Hippocampal formation (tissue), 2 donors: ENCODE measurements around the gene TPM2.

Source experiments
- DNase-seq, 2 donors: peaks; one replicate each; lab custom pipeline; 2025; lab: John Stamatoyannopoulos, UW

Gene TPM2

DNA sequence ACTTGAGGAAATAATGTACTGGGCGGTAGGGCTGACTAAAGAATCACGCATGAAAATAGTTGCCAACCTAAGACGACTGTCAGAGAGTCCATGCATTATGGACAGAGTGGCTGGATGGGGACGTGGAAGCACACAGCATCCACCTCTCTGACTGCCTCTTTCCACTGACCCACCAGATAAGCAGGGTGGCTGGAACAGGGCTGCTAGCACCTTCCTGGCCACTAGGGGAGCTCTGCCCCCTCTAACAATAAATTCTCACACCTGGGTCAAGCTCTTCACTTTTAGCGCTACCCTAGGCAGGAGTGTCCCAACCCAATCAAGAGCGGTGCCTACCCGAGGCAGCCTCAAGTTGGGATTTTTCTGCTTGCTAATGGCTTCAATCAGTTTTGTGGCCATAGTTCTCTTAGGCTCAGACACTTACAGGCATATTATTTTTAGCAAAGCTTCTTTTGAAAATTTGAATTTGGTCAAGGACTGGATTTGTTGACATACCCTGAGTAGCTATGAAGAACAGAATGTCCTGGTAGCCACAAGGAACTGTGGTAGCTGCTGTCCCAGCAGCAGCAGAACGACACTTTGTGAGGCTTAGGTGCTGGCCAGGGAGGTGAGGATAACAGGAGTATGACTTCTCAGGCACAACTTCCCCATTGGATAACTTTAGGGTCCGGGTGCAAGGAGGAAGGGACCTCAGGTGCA is 6.9 kb upstream of the TPM2 start:
- no peak for DNase-seq

GRCh38 chr9:35695943-35696401 is 6.2 kb upstream of the TPM2 start:
- DNase-seq: no peak

DNA sequence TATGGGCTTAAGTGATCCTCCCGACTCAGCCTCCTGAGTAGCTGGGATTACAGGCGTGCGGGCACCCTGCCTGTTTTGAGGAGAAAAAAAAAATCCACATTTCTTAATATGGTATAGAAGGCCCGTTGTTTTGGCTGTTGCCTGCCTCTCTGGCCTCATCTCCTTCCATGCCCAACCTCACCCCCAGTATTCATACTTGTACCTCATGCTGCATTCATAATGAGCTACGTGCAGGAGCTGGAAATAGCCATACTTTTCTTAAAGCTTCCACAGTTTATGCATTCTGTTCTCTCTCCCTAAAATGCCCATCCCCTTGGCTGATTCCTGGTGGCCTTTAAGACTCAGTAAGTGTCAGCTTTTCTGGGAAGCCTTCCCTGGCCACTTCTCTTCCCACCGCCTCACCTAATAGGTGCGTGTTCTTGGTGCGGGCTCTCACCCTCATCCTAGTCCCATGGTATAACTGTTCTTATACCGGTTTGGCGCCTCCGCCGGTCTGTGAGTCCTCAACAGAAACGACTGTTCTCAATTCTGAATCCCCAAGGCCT is 2.1 kb upstream of the TPM2 start:
- DNase-seq: no peak

GRCh38 chr9:35691334-35691650 is 1.6 kb upstream of the TPM2 start:
- DNase-seq: no peak

- DNase-seq: peak; percentile 17 to 35
These were observed 1.0 kb upstream of the TPM2 start for GRCh38 chr9:35690614-35691333.

- DNase-seq: no peak
These were observed 529 bp upstream of the TPM2 start for GRCh38 chr9:35690294-35690613.

DNA sequence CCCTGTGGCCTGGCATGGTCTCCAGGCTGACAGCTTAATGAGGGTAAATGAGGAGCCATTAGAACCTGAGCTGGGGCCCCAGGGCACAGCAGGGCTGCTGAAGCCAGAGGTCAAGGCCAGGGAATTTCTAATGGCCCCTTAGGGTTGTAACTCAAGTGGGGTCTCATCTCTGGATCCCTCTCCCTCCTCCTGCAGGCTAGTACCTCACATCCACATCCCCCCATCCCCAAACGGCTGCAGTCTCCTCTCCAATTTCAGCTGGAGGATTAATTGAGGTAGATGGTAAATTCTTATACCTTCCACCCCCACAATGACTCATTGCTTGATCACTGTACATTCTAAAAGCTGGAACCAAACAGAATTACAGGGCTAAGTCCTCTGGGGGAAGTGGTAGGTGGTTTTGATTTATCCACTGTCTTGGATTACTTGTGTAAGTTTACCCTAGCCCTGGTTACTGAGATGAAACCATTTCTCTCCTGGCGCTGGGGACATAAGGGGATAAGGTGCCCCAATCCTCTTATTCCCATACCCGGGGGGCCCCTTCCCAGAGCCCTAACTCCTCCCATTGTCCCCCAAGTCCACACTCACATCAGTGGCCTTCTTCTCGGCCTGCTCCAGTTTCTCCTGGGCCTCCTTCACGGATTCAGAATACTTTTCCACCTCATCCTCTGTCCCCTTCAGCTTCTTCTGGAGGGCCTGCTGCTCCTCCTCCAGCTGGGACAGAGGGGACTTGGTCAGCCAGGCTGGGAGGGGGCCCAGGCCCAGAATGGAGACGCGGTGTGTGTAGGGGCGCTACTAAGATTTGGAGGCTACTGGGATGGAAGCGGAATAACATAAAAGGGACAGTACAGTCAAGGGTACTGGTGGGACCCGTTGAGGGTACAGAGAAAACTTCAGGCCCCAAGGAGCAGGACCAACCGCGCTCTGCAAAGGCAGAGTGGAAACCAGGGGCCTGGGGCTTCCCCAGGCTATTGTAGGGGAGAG is 875 bp downstream of the TPM2 start:
- DNase-seq: no peak

- DNase-seq: no peak
These were observed 1.7 kb downstream of the TPM2 start for GRCh38 chr9:35687972-35688557.

DNA sequence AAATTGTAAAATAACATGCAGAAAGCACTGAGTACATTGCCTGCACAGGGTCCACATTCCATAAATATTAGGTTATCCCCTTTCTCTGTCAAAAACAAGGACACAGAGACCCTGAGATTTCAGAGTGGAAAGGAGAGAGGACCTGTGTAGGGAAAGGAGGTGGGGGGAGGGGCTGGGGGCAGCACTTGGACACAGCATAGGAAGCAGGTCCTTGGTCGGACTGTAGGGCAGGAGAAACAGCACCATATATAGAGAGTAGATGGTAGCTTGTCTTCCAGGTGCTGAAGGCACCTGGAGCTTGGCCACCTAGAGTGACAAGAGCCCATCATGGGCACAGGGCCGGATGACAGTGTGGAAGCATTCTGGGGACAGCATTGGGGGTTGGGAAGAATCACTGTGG is 2.4 kb downstream of the TPM2 start:
- no peak for DNase-seq

DNA sequence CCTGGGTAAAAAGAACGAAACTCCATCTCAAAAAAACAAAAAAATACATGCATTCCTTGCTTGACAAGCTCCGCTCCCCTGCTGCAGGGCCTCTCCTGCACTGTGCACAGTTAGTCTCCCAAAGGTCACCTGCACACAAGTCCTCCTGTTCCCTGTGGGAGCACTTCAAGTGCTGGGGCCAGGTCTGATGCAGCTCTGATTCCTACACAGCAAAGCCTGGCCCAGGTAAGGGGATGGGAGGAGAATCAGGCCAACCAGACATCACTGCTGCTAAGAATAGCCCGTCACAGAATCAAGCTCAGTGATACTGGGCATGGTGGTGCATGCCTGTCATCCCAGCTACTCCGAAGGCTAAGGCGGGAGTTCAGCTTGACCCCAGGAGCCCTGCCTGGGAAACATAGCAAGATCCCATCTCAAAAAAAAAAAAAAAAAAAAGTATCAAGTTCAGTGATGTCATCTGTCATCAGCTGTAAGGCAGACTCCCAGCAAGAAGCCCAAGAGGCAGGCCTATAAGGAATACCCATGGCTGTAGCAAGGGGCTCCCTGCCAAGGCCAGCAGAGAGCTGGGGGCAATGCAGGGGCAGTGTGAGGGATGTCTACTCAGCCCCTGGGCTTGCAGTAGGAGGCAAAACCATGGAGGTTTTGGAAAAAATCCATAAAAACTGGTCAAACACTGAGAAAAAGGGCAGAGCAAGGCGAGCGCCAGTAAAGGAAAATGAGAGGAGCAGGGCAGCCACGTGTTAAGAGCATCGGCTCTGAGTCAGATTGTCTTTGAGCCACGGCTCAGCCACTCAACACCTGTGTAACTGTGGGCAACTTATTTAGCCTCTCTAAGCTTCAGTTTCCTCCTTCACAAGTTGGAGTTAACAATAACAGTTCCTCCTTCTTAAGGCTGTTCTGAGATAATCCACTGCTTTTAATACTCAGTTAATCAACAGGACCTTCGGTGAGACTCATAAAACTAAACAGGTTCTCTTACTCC is 3.2 kb downstream of the TPM2 start:
- DNase-seq: no peak

GRCh38 chr9:35685506-35685905 is 4.2 kb downstream of the TPM2 start:
- no peak for DNase-seq

- no peak for DNase-seq
These were observed 4.8 kb downstream of the TPM2 start for GRCh38 chr9:35684921-35685320.

GRCh38 chr9:35683323-35683722 is 6.4 kb downstream of the TPM2 start:
- no peak for DNase-seq

DNA sequence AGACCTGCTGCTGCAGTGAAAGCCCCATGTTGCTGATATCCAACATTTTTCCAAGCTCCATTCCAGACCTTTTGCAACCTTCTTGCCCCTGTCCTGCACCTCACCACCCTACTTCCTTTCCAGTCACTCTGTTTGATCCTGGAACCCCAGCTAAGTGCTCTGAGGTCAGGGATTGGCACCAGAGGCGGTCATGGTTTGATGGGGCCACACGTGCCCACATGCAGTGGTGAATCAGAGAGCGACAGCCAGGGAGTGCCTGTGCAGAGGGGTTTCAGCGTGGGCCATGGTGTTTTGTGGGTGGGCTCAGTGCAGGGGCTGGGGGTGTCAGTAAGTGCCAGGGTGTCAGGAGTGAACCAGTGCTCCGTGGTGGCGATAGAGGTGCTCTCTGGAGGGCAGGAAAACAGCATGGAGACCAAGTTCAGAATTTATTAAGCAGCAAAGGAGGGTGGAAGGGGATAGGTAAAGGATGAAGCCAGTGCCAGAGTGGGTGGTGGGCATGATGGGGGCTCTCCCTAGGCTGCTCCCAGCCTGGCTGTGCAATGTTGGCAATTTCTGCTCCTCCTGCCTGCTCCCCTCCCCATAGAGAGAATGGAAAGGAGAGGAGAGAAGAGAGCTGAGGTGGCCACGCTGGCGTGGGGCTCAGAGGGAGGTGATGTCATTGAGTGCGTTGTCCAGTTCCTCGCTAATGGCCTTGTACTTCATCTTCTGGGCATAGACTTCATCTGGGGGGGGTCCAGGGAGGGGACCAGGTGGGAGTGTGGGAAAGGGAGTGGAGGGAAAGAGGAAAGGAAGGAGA is 7.0 kb downstream of the TPM2 start:
- DNase-seq: no peak

- no peak for DNase-seq
These were observed 7.7 kb downstream of the TPM2 start for GRCh38 chr9:35682051-35682450.

DNA sequence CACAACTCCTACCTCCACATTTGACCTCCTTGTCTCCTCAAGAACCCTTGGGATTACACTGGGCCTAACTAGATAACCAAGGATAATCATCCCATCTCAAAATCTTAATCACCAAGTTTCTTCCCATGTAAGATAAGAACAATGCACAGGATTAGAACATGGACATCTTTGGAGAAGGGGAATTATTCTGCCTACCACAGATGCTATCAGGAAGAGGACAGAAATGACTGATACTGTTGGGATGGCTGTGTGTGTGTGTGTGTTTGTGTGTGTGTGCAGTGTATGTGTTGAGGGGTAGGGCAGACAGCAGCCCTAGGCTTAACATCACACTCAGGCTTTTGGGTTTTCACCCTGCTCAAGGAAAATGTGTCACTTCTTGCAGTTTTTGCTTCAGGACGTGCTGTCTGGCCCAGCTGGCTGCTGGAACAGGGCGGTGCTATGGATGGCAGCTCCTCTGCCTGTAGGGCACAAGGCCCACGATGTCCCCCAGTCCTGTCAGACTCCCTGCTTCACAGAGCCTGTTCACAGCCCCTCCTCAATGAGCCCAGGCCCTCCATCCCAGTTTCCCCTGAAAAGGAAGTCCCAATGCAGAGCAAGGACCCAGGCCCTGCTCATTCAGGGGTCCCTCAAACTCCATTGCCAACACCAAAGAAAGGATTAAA is 8.3 kb downstream of the TPM2 start:
- no peak for DNase-seq

DNA sequence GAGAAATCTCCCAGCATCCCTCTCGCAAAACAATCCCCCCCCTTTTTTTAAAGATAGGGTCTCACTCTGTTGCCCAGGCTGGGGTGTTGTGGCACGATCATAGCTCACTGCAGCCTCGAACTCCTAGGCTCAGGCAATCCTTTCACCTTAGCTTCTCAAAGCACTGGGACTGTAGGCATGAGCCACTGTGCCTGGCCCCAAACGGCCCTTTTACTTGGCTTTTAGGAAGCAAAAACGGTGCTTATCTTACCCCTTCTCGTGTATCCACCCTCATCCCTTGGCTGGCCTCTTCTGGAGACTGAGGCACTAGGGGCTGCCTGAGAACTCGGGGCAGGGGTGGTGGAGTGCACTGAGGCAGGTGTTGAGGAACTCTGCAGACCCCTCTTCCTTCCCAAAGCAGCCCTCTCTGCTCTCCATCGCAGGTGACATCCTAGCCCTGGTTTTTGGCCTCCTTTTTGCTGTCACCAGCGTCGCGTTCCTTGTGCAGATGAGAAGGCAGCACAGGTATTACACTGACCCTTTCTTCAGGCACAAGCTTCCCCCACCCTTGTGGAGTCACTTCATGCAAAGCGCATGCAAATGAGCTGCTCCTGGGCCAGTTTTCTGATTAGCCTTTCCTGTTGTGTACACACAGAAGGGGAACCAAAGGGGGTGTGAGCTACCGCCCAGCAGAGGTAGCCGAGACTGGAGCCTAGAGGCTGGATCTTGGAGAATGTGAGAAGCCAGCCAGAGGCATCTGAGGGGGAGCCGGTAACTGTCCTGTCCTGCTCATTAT is 9.2 kb downstream of the TPM2 start:
- no peak for DNase-seq

DNA sequence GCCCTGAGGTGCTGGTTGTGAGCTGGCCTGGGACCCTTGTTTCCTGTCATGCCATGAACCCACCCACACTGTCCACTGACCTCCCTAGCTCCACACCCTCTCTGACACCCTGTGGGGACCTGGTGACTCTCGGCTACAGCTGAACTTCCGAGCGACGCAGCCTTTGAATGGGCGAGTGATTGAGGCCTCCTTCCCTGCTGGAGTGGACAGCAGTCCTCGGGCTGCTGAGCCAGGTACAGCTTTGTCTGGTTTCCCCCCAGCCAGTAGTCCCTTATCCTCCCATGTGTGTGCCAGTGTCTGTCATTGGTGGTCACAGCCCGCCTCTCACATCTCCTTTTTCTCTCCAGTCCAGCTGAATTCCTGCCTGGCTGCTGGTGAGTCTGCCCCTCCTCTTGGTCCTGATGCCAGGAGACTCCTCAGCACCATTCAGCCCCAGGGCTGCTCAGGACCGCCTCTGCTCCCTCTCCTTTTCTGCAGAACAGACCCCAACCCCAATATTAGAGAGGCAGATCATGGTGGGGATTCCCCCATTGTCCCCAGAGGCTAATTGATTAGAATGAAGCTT is 9.9 kb downstream of the TPM2 start:
- no peak for DNase-seq
